A673 (cell line): Measurements from ENCODE around the gene GPR156.
"Not testable (repeated sequence)": the region's sequence is repeated elsewhere in the genome, so short reads cannot be mapped to it uniquely, and the experiment has no call there.

Source experiments
- CTCF ChIP-seq: fragments of 300-800, 200-600 bp; sonication (generic); conservative IDR thresholded peaks from 2 replicates; pipeline ENCODE4 v1.5.1; 2017; ENCODE audit warnings: low read depth, mild to moderate bottlenecking, antibody characterized with exemption, low read length, moderate library complexity, mixed read lengths
- EZH2 ChIP-seq: fragments of 200-600 bp; sonication (generic); IDR thresholded peaks from 2 replicates; pipeline ENCODE4 v1.6.1; 2017; ENCODE audit warnings: borderline replicate concordance, low read depth, mild to moderate bottlenecking, mixed read lengths, antibody characterized with exemption, low read length; ENCODE audit not compliant: poor library complexity, severe bottlenecking

DNA sequence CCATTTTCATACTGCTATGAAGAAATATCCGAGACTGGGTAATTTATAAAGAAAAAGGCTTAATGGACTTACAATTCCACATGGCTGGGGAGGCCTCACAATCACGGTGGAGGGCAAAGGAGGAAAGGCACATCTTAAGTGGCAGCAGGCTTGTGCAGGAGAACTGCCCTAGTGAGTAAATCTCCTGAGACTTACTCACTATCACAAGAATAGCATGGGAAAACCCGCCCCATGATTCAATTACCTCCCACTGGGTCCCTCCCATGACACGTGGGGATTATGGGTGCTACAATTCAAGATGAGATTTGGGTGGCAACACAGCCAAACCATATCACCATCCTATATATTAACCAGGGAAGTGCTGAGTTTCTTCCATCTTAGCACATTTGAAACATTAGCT lies 38.7 kb upstream of the GPR156 start:
- not testable (repeated sequence) for TF ChIP-seq CTCF, EZH2
